NT2/D1 (cell line): Measurements from ENCODE around the gene EZH2.

ENCODE experiments used
- DNase-seq: peaks from one replicate; pipeline ENCODE4 v3.0.0-alpha.2; 2011; ENCODE audit warnings: low read depth, low spot score
- H3K27me3 ChIP-seq: 2 replicates; pipeline ENCODE4 v1.6.0; 2011; ENCODE audit warnings: mild to moderate bottlenecking; ENCODE audit not compliant: insufficient read length, insufficient read depth
- H3K36me3 ChIP-seq: 2 replicates; pipeline ENCODE4 v1.6.1; 2011; ENCODE audit warnings: mild to moderate bottlenecking, low read length, mixed read lengths; ENCODE audit not compliant: insufficient read depth, insufficient read length
- H3K4me1 ChIP-seq: 2 replicates; pipeline ENCODE4 v1.5.1; 2011; ENCODE audit not compliant: insufficient read depth, insufficient read length
- H3K4me3 ChIP-seq: 2 replicates; pipeline ENCODE4 v1.5.1; 2011; ENCODE audit warnings: low read depth; ENCODE audit not compliant: insufficient read length
- H3K9ac ChIP-seq: 2 replicates; pipeline ENCODE4 v1.6.0; 2011; ENCODE audit warnings: low read depth; ENCODE audit not compliant: insufficient read length
- H3K9me3 ChIP-seq: 2 replicates; pipeline ENCODE4 v1.5.1; 2011; ENCODE audit warnings: mild to moderate bottlenecking, low read length; ENCODE audit not compliant: insufficient read depth
- SUZ12 ChIP-seq: IDR thresholded peaks from 2 replicates; pipeline ENCODE4 v1.6.1; 2011; ENCODE audit not compliant: insufficient read length, insufficient read depth; ENCODE audit errors: extremely low read depth
- YY1 ChIP-seq: IDR thresholded peaks from 2 replicates; pipeline ENCODE4 v1.6.1; 2011; ENCODE audit not compliant: insufficient read length, insufficient read depth
- ZNF274 ChIP-seq: IDR thresholded peaks from 2 replicates; pipeline ENCODE4 v1.6.1; 2011; ENCODE audit warnings: mild to moderate bottlenecking, low read depth, low read length

The EZH2 gene

GRCh38 chr7:148882192-148882591 lies 1.9 kb downstream of the EZH2 start:
- DNase-seq = no peak

GRCh38 chr7:148878317-148878716 lies 5.8 kb downstream of the EZH2 start:
- Histone ChIP-seq H3K4me1 (no peaks in the 10 kb centered on the region), H3K9me3 (no peaks in the 10 kb centered on the region), H3K9ac (no peak overlapping the region), H3K27me3 (no peaks in the 10 kb centered on the region), H3K4me3 (no peak overlapping the region), H3K36me3 (no peaks in the 10 kb centered on the region)
- no peak for DNase-seq
- TF ChIP-seq ZNF274 = no peak
- TF ChIP-seq SUZ12 = no peak
- TF ChIP-seq YY1 = no peak

More at GRCh38 chr7:148882192-148882591, 1.9 kb downstream of the EZH2 start:
- Histone ChIP-seq H3K27me3 (no peaks in the 10 kb centered on the region), H3K9ac (no peak overlapping the region), H3K36me3 (peaks cover 3% of the 10 kb centered on the region), H3K4me1 (no peaks in the 10 kb centered on the region), H3K9me3 (no peaks in the 10 kb centered on the region), H3K4me3 (no peak overlapping the region)
- TF ChIP-seq ZNF274 (no peak), SUZ12 (no peak), YY1 (no peak)

- TF ChIP-seq SUZ12 (no peak), YY1 (no peak), ZNF274 (no peak)
- no peaks in the 10 kb centered on the region for H3K36me3 ChIP-seq
- no peaks in the 10 kb centered on the region for H3K27me3 ChIP-seq
- no peaks in the 10 kb centered on the region for H3K4me1 ChIP-seq
- no peak overlapping the region for H3K4me3 ChIP-seq
- no peak overlapping the region for H3K9ac ChIP-seq
- H3K9me3 ChIP-seq = no peaks in the 10 kb centered on the region
- no peak for DNase-seq
Measured at GRCh38 chr7:148877517-148877916, 6.6 kb downstream of the EZH2 start.

- H3K9me3 ChIP-seq = no peaks in the 10 kb centered on the region
- no peak overlapping the region for H3K9ac ChIP-seq
- TF ChIP-seq SUZ12 = no peak
- no peak for TF ChIP-seq ZNF274
- TF ChIP-seq YY1 = no peak
- no peak for DNase-seq
- H3K27me3 ChIP-seq = no peaks in the 10 kb centered on the region
- peaks cover 2% of the 10 kb centered on the region for H3K36me3 ChIP-seq
- no peaks in the 10 kb centered on the region for H3K4me1 ChIP-seq
- no peak overlapping the region for H3K4me3 ChIP-seq
Measured at GRCh38 chr7:148872188-148872587, 11.9 kb downstream of the EZH2 start.

- DNase-seq = no peak
Measured at GRCh38 chr7:148871551-148871950, 12.5 kb downstream of the EZH2 start.

GRCh38 chr7:148871030-148871429 lies 13.1 kb downstream of the EZH2 start:
- Histone ChIP-seq H3K4me3 (no peak overlapping the region), H3K9ac (no peak overlapping the region), H3K4me1 (no peaks in the 10 kb centered on the region), H3K36me3 (peaks cover 2% of the 10 kb centered on the region), H3K9me3 (no peaks in the 10 kb centered on the region), H3K27me3 (no peaks in the 10 kb centered on the region)
- no peak for TF ChIP-seq ZNF274
- no peak for TF ChIP-seq YY1
- TF ChIP-seq SUZ12 = no peak
- no peak for DNase-seq

More at GRCh38 chr7:148871551-148871950, 12.5 kb downstream of the EZH2 start:
- Histone ChIP-seq H3K4me3 (no peak overlapping the region), H3K36me3 (peaks cover 2% of the 10 kb centered on the region), H3K9me3 (no peaks in the 10 kb centered on the region), H3K27me3 (no peaks in the 10 kb centered on the region), H3K4me1 (no peaks in the 10 kb centered on the region), H3K9ac (no peak overlapping the region)
- TF ChIP-seq SUZ12 (no peak), ZNF274 (no peak), YY1 (no peak)

GRCh38 chr7:148868378-148868674 lies 15.8 kb downstream of the EZH2 start:
- Histone ChIP-seq H3K4me3 (no peak overlapping the region), H3K9me3 (no peaks in the 10 kb centered on the region), H3K4me1 (no peaks in the 10 kb centered on the region), H3K9ac (no peak overlapping the region), H3K36me3 (peaks cover 2% of the 10 kb centered on the region), H3K27me3 (no peaks in the 10 kb centered on the region)
- no peak for DNase-seq
- no peak for TF ChIP-seq ZNF274
- TF ChIP-seq YY1 = no peak
- no peak for TF ChIP-seq SUZ12
